Measurements from ENCODE around the gene OAF. TPM values are rescaled to one million over a fixed set of nuclear protein-coding genes. Genes with fewer than 3 reads are reported as not detected.

Gene OAF
- total RNA-seq, 1 donor from 2014 or later = 9.0 TPM

DNA sequence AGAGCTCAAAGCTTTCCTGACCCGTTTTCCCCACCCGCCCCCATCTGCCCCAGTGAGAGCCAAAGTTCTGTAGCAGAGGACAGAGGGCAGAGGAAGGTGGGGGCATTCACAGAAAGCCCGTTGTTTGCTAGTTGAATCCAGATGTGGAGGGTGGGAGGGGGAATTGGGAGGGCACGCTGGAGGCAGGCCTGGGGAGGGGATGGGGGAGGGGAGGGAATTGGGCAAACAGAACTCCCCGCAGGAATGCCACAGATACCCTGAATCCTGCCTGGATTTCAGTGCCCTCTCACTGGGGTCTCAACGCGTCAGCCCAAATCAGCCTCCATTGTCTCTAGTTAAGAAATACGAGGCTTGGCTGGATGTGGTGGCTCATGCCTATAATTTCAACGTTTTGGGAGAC, 12.9 kb upstream of the OAF start:
- FAIRE-seq = no peak
- Histone ChIP-seq H3K36me3 (ENCODE audit: control insufficient read depth, insufficient read depth, low read length) (no peaks in the 10 kb centered on the region), H3K27me3 (ENCODE audit: control insufficient read depth, insufficient read depth, low read length) (peaks cover 4% of the 10 kb centered on the region), H3K4me3 (ENCODE audit: low read depth, low read length) (no peak overlapping the region)
- DNase-seq (ENCODE audit: low read depth) = no peak
- TF ChIP-seq, protein P1, sequence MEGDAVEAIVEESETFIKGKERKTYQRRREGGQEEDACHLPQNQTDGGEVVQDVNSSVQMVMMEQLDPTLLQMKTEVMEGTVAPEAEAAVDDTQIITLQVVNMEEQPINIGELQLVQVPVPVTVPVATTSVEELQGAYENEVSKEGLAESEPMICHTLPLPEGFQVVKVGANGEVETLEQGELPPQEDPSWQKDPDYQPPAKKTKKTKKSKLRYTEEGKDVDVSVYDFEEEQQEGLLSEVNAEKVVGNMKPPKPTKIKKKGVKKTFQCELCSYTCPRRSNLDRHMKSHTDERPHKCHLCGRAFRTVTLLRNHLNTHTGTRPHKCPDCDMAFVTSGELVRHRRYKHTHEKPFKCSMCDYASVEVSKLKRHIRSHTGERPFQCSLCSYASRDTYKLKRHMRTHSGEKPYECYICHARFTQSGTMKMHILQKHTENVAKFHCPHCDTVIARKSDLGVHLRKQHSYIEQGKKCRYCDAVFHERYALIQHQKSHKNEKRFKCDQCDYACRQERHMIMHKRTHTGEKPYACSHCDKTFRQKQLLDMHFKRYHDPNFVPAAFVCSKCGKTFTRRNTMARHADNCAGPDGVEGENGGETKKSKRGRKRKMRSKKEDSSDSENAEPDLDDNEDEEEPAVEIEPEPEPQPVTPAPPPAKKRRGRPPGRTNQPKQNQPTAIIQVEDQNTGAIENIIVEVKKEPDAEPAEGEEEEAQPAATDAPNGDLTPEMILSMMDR (IDR thresholded peaks at IDR 0.05; ENCODE audit: insufficient read depth, low read length, severe bottlenecking) = no peak

DNA sequence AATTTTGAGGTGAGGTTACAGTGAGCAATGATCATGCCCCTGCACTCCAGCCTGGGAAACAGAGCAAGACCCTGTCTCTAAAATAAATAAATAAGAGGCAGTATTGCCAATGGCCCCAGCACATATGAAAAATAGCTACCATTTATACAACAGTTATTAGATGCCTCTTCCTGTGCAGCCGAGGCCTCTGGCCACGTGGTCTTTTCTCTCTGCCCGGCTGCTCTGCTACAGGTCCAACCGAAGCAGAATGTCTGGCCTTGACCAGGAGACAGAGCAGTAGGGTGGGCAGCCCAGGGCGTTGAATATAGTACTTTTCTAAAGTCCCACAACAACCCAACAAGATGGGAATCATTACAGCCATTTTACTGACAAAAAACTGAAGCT, 12.4 kb upstream of the OAF start:
- no peaks in the 10 kb centered on the region for H3K36me3 ChIP-seq (ENCODE audit: control insufficient read depth, insufficient read depth, low read length)
- TF ChIP-seq, protein P1 (IDR thresholded peaks at IDR 0.05; ENCODE audit: insufficient read depth, low read length, severe bottlenecking) = no peak
- no peak for FAIRE-seq
- no peak for DNase-seq (ENCODE audit: low read depth)
- no peak overlapping the region for H3K4me3 ChIP-seq (ENCODE audit: low read depth, low read length)
- peaks cover 2% of the 10 kb centered on the region for H3K27me3 ChIP-seq (ENCODE audit: control insufficient read depth, insufficient read depth, low read length)

DNA sequence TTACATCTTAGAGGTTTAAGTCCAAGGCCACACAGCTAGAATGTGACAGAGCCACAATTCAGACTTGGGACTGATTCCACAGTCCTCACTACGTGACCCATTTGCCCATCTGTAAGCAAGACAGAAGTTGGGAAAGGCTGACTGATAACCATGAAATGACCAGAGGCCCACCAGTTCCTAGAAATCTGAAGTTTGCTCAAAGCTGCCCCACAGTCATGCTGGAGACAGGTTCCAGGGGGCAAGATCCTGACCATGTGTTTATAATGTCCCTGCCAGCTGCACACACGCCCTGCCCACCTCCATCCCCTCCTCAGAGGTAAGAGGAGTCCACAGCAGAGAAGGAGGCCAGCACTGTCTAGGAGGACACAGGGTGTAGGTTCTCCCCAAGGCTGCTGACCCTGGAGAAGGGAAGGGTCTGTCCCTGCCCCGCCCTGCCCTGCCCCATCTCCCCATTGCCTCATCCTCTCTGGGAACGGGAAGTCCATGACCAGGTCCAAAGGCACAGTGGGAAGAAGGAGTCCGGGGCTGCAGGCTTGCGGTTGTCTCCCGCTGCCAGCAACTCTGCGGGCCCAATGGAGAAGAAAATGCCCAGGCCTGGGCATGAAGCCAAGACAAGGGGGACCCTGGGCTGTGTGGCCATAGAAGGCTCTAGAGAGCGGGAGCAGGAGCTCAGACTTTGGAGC, 11.9 kb upstream of the OAF start:
- FAIRE-seq (peak; percentile 80), DNase-seq (ENCODE audit: low read depth) (no peak)
- Histone ChIP-seq H3K36me3 (ENCODE audit: control insufficient read depth, insufficient read depth, low read length) (no peaks in the 10 kb centered on the region), H3K27me3 (ENCODE audit: control insufficient read depth, insufficient read depth, low read length) (no peaks in the 10 kb centered on the region), H3K4me3 (ENCODE audit: low read depth, low read length) (no peak overlapping the region)
- TF ChIP-seq, protein P1 (IDR thresholded peaks at IDR 0.05; ENCODE audit: insufficient read depth, low read length, severe bottlenecking) = no peak

DNA sequence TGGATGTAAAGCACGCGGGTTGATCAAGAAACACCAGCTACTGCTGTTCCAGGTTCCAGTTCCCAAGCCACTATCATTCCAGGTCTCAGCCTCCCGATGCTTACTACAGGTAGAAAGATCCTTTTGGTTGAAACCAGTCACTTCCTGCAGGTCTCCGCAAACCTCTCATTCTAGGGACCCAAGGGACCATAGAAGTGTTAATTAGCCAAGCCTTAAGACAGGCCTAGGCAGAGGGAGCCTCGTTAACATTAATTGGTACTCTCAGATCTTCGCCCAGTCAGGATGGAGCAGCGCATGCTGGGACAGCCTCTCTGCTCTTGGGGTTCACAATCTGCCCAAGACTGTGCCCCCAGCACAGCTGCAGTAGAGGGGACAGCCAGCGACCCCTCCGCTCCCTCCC, 11.2 kb upstream of the OAF start:
- no peaks in the 10 kb centered on the region for H3K27me3 ChIP-seq (ENCODE audit: control insufficient read depth, insufficient read depth, low read length)
- TF ChIP-seq, protein P1 (IDR thresholded peaks at IDR 0.05; ENCODE audit: insufficient read depth, low read length, severe bottlenecking) = no peak
- H3K4me3 ChIP-seq (ENCODE audit: low read depth, low read length) = no peak overlapping the region
- FAIRE-seq (no peak), DNase-seq (ENCODE audit: low read depth) (no peak)
- no peaks in the 10 kb centered on the region for H3K36me3 ChIP-seq (ENCODE audit: control insufficient read depth, insufficient read depth, low read length)

DNA sequence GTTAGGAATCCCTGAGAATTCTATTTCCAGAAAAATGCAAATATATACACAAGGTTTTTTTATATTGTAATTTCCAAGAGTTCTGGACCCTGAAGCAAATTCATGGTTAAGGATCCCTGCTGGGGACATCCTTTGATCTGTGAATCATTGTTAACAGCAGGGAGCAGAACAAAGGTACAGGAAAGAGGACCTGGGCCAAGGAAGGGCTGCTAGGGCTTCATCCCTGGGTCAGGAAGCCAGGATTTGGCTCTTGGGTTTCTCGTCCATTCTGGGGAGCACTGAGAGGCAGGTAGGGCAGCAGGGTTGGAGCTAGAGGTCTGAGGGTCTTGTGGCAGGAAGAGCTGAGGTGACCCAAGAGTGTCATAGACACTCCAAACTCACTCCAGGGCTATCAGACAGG, 10.2 kb upstream of the OAF start:
- Histone ChIP-seq H3K4me3 (ENCODE audit: low read depth, low read length) (no peak overlapping the region), H3K36me3 (ENCODE audit: control insufficient read depth, insufficient read depth, low read length) (no peaks in the 10 kb centered on the region), H3K27me3 (ENCODE audit: control insufficient read depth, insufficient read depth, low read length) (no peaks in the 10 kb centered on the region)
- TF ChIP-seq, protein P1 (IDR thresholded peaks at IDR 0.05; ENCODE audit: insufficient read depth, low read length, severe bottlenecking) = no peak
- no peak for FAIRE-seq
- DNase-seq (ENCODE audit: low read depth) = no peak

DNA sequence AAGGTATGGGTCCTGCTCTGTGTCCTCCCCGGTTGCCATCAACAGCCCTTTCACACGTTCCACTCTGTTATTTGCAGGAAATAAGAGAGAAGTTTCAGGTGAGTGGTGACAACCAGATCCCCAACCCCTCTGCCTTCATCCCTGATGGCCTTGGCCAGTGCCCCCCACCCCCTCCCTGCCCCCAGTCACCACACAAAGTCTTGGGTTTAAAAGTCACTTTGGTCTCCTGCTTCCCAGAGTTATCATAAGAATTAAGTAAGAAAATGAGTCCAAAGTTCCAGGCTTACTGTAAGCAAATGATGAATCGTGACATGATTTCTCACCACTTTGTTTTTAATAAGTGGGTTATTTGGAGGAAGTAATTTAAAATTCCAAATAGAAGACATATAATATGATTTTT, 9.2 kb upstream of the OAF start:
- DNase-seq (ENCODE audit: low read depth) = no peak
- FAIRE-seq = no peak
- Histone ChIP-seq H3K4me3 (ENCODE audit: low read depth, low read length) (no peak overlapping the region), H3K27me3 (ENCODE audit: control insufficient read depth, insufficient read depth, low read length) (no peaks in the 10 kb centered on the region), H3K36me3 (ENCODE audit: control insufficient read depth, insufficient read depth, low read length) (no peaks in the 10 kb centered on the region)
- TF ChIP-seq, protein P1 (IDR thresholded peaks at IDR 0.05; ENCODE audit: insufficient read depth, low read length, severe bottlenecking) = no peak
